Kidney tubule cell (primary cell): ENCODE data around the gene IL21.
"Not testable (repeated sequence)": the region's sequence is repeated elsewhere in the genome, so short reads cannot be mapped to it uniquely, and the experiment has no call there.

ENCODE experiments used
- DNase-seq: peaks from one replicate; pipeline ENCODE4 v3.0.0-alpha.2; 2018; ENCODE audit warnings: low spot score

IL21 gene

GRCh38 chr4:122577808-122578781, 42.8 kb downstream of the IL21 start:
- peak; percentile 51 for DNase-seq

GRCh38 chr4:122577189-122577553, 43.7 kb downstream of the IL21 start:
- DNase-seq = no peak

GRCh38 chr4:122576261-122577188, 44.3 kb downstream of the IL21 start:
- peak; percentile 61 for DNase-seq

GRCh38 chr4:122574347-122574746, 46.5 kb downstream of the IL21 start:
- DNase-seq = not testable (repeated sequence)

GRCh38 chr4:122562449-122562848, 58.4 kb downstream of the IL21 start:
- DNase-seq = no peak
